HG03045 (cell line): ENCODE measurements around the gene CLIP1.
A peak's percentile ranks its signal among the peaks of the same experiment; 100 is the strongest.
"Not testable (repeated sequence)": the region's sequence is repeated elsewhere in the genome, so short reads cannot be mapped to it uniquely, and the experiment has no call there.

Experiments used
- ATAC-seq: cut with Tn5 transposase; IDR thresholded peaks from one replicate; pipeline ENCODE4 v1.9.1; 2021; ENCODE audit warnings: mild to moderate bottlenecking, moderate library complexity; ENCODE audit not compliant: unreplicated experiment

The CLIP1 gene

DNA sequence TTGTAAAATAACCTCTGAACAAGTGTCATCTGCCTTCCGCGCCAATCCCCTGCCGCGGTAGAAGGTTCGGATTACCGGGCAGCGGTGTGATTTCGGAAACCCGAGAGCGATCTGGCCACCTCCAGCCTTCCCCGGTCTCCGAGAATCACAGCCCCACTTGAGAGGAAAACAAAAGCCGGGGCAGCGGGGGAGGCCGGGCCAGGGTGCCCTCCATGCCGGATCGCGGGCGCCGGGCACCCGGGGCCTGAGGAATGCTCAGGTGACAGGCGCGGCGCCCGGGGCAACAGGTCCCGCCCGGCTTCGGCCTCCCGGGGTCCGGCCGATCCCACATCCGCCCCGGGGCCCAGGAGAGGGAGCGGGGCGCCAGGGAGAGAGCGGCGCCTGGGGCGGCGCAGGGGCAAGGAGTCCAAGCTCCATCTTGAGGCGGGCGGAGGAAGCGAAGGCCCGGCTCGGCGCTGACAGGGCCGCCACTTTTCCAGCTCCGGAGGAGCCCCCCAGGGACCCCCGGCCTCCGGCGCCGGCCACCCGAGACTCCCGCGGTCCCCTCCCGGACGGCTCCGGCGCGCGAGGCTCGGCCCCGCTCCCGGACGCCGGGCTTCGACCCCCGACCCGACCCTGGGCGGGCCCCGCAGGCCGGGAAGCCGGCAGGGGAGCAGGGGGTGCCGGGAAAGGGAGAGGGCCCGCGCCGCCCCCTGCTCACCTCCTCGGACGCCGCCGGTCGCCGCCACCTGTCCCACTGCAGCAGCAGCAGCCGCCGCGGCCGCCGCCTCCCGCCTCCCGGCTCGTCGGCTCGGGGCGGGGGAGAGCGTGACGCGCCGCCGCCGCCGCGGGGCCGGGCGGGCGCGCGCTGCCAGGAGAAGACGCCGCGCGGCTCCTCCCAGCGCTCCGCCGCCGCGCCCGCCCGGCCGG is at the start of gene CLIP1:
Gene CLIP1 (minus strand): TSS at position 849 of the 909 bp plus-strand sequence. CDS start 42,217 bp downstream, outside the sequence.
- ATAC-seq, result peak; percentile 57

DNA sequence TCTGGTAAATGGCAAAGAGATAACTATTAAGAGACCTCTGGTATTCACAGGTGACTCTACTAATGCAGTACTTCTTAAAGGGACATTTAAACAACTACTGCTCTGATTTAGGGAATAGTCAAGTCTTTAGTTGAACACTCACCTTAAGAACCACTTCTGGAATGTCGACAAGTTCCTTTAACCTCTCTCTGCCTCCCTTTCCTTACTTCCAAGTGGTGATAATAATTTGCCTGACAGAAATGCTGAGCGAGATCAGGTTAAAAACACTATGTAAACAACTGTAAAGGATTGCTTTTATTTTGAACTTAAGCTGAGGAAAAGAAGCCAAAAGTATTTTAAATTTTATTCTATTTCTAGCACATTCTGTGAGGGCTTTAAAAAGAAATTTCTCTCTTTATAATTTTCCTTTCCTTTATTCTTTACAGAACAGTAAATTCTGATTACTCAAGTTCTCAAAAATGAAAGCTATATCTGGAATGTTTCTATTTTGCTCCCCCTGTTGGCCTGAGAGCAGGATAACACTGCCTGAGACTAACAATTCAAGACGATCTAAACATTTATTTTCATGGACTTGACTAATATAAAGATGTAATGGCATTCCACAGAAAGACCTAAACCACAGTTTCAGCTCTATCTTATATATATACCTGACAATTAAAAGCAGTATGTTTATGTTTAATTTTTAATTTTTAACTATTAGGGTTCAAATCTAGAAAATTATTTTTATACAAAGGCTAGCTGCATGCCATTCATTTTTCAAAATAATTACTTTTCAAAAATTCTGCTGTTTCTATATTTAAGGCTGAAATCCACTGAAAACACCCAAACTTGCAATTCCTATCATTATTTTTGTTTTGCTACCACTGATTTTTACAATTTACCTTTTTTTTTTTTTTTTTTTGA is 49.1 kb upstream of the CLIP1 start:
- no peak for ATAC-seq

- not testable (repeated sequence) for ATAC-seq
These were observed 48.1 kb upstream of the CLIP1 start for GRCh38 chr12:122470576-122470975.

DNA sequence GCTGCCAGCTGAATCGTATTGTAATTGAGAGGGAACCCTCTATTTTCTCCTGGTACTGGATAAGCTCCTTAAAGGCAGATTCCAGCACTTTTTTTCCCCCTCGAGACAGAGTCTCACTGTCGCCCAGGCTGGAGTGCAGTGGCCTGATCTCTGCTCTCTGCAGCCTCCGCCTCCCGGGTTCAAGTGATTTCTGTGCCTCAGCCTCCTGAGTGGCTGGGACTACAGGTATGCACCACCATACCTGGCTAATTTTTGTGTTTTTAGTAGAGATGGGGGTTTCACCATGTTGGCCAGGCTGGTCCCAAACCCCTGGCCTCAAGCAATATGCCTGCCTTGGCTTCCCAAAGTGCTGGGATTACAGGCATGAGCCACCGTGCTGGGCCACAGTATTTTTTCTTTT is 47.4 kb upstream of the CLIP1 start:
- ATAC-seq, result not testable (repeated sequence)

- no peak for ATAC-seq
These were observed 45.5 kb upstream of the CLIP1 start for GRCh38 chr12:122467983-122468382.

DNA sequence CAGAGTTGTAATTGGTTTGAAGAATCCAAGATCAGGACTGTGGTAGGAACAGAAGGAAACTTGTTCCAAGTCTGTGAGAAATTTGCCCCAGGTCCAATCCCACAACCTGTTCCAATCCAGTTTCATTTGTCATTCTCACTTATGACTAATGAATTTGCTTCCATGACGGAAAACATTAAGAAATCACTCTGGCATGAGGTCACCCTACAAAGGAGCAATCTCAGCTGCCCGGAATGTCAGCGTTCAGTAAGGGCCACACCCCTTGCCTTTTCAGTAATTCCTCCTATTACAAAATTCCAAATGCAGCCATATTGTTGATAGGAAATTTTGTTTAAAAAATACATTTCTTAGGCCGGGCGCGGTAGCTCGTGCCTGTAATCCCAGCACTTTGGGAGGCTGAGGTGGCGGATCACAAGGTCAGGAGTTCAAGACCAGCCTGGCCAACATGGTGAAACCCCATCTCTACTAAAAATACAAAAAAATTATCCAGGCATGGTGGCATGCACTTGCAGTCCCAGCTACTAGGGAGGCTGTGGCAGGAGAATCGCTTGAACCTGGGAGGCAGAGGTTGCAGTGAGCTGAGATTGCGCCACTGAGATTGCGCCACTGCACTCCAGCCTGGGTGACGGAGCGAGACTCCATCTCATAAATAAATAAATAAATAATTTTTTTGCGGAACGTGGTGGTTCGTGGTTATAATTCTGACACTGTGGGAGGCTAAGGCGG is 42.0 kb upstream of the CLIP1 start:
- not testable (repeated sequence) for ATAC-seq

DNA sequence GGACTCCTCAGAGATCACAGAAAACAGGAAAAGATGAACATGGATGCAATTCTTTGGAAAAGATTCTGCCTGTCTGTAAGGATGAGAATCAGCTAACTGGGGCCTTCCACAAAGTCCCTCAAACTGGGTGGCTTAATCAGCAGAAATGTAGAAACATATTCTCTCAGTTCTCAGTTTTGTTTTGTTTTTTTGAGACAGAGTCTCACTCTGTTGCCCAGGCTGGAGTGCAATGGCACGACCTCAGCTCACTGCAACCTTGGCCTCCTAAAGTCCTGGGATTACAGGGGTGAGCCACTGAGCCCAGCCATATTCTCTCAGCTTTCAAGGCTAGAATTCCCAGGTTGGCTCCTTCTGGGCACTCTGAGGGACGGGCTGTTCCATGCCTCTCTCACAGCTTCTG is 38.2 kb upstream of the CLIP1 start:
- ATAC-seq, result no peak

- no peak for ATAC-seq
These were observed 37.6 kb upstream of the CLIP1 start for GRCh38 chr12:122460061-122460460.

DNA sequence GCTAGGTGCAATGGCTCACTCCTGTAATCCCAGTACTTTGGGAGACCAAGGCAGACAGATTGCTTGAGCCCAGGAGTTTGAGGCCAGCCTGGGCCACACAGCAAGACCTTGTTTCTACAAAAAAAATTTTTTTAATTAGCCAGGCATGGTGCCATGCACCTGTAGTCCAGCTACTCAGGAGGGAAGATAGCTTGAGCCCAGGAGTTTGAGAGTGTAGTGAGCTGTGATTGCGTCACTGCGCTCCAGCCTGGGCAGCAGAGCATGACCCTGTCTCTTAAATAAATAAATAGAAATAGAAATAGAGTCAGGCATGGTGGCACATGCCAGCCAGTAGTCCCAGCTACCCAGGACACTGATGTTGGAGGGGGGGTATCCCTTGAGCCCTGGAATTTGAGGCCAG is 36.7 kb upstream of the CLIP1 start:
- ATAC-seq, result no peak

DNA sequence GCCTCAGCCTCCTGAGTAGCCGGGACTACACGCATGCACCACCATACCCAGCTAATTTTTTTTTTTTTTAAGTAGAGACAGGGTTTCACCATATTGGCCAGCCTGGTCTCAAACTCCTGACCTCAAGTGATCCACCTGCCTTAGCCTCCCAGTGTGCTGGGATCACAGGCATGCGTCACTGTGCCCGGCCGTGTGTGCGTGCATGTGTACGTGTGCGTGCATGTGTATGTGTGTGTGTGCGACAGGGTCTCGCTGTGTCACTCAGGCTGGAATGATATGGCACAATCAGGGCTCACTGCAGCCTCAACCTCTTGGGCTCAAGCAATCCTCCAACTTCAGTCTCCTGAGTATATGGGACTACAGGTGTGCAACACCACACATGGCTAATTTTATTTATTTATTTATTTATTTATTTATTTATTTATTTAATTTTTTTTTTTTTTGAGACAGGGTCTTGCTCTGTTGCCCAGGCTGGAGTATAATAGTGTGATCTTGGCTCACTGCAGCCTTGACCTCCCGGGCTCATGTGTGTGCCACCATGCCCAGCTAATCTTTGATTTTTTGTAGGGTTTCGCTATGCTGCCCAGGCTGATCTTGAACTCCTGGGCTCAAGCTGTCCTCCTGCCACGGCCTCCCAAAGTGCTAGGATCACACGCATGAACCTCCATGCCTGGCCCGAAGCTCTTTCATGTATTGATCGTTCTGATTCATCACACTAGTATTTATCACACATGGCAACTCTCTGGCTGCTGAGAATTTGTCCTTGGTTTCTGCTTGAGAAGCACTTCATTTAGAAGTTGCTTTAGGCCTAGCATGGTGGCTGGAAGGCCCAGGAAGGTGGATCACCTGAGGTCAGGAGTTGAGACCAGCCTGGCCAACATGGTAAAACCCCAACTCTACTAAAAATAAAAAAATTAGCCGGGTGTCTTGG is 35.9 kb upstream of the CLIP1 start:
- ATAC-seq, result no peak

GRCh38 chr12:122457627-122458026 is 35.2 kb upstream of the CLIP1 start:
- ATAC-seq, result no peak

DNA sequence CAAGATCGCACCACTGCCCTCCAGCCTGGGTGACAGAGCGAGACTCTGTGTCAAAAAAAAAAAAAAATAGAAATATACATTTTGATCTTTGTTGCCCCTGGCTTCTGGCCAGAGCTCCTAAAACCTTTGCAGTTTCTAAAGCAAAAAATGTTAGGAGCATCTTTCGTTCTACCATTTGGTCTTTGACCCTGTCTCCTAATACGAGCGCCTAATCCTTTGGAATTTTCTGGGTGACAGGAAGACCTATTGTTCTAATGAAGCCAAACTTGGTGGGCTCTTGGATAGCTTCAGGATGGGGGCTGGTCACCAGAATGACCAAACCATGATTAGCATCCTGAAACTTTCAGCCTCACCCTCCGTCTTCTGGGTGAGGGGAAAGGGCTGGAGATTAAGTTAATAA is 32.3 kb upstream of the CLIP1 start:
- ATAC-seq, result no peak

GRCh38 chr12:122454250-122454721 is 31.8 kb upstream of the CLIP1 start:
- no peak for ATAC-seq

- no peak for ATAC-seq
These were observed 30.3 kb upstream of the CLIP1 start for GRCh38 chr12:122452701-122453285.

GRCh38 chr12:122449317-122449716 is 26.8 kb upstream of the CLIP1 start:
- no peak for ATAC-seq

DNA sequence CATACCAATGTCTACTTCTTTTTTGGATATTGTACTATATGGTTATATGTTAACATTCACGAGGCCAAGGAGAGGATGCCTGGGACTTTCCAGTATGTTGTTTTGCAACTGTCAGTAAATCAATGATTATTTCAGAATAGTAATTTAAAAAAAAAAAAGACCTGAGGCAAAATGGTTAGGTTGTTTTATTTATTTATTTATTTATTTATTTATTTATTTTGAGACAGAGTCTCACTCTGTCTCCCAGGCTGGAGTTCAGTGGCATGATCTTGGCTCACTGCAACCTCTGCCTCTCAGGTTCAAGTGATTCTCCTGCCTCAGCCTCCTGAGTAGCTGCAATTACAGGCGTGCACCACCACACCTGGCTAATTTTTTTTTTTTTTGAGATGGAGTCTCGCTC is 25.4 kb upstream of the CLIP1 start:
- ATAC-seq, result not testable (repeated sequence)

DNA sequence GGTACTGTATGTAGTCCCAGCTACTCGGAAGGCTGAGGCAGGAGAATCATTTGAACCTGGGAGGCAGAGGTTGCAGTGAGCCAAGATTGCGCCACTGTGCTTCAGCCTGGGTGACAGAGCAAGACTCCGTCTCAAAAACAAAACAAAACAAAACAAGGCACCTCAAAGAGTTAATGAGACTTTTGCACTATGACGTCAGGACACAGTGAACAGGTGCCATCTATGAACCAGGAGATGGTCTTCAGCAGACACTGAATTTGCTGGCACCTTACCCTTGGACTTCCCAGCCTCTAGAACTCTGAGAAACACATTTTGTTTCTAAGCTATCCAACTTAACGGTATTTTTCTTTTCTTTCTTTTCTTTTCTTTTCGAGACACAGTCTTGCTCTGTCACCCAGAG is 23.9 kb upstream of the CLIP1 start:
- ATAC-seq, result not testable (repeated sequence)

DNA sequence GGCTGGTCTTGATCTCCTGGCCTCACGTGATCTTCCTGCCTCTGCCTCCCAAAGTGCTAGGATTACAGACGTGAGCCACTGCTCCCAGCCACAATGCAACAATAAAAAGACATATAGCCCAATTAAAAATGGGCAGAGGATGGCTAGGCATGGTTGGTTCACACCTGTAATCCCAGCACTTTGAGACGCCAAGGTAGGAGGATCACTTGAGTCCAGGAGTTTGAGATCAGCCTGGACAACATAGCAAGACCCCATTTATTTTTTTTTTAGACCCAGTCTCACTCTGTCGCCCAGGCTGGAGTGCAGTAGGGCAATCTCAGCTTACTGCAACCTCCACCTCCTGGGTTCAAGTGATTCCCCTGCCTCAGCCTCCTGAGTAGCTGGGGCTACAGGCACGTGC is 21.6 kb upstream of the CLIP1 start:
- not testable (repeated sequence) for ATAC-seq

DNA sequence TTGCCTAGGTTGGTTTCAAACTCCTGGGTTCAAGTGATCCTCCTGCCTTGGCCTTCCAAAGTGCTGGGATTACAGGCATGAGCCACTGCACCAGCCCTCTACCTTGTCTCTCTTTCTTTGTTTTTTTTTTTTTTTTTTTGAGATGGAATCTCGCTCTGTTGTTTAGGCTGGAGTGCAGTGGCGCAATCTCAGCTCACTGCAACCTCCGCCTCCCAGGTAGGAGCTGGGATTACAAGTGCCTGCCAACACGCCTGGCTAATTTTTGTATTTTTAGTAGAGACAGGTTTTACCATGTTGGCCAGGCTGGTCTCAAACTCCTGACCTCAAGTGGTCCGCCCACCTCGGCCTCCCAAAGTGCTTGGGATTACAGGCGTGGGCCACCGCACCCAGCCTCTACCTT is 16.4 kb upstream of the CLIP1 start:
- ATAC-seq, result not testable (repeated sequence)
